ENCODE measurements around the gene FAM13A.
A peak's percentile ranks its signal among the peaks of the same experiment; 100 is the strongest.

Gene FAM13A

DNA sequence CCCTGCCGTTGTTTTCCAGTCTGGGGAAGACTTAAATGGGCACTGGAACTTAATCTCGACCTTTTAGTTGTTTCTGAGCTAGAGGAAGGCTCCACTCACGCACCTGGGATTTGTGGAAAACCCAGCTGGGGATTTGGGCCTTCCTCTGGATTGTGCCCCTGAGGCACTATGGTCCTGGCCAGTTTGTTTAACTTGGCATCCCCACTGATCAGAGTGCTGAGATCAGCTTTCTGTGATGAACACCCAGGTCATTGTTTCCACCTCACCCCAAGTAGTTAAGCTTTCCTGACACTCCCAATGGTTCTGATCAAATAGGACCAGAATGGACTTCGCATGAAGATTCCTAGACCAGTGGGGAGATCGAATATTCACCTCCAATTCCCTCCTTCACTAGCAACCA lies 338.9 kb downstream of the FAM13A start:
- no peak for DNase-seq (ENCODE audit: low read depth)

DNA sequence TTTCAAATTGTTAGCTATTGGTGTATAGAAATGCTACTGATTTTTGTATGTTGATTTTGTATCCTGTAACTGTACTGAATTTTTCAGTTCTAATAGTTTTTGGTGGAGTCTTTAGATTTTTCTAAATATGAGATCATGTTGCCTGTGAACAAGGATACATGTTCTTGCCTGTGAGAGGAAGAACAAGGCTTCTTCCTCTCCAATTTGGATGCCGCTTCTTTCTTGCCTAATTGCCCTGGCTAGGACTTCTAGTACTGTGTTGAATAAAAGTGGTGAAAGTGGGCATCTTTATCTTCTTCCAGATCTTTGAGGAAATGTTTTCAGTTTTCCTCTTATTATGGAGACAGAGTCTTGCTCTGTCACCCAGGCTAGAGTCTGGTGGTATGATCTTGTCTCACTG lies 343.2 kb downstream of the FAM13A start:
- DNase-seq (ENCODE audit: low read depth) = no peak

DNA sequence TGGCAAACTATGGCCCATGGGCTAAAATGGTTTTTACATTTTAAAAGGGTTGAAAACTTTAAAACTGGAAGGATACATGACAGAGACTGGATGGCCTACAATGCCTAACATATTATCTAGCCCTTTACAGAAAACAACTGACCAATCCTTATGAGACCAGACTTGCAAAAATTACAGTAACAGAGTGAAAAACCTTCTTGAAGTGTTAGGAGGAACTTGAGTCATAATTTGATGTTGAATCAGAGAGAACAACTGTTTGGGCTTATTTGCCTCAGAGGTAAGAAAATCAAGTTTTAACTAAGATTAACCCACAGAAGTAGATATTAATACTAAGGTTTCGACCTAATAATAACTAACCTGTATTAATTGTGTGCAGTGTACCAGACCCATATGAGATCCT lies 347.0 kb downstream of the FAM13A start:
- no peak for DNase-seq (ENCODE audit: low read depth)

DNA sequence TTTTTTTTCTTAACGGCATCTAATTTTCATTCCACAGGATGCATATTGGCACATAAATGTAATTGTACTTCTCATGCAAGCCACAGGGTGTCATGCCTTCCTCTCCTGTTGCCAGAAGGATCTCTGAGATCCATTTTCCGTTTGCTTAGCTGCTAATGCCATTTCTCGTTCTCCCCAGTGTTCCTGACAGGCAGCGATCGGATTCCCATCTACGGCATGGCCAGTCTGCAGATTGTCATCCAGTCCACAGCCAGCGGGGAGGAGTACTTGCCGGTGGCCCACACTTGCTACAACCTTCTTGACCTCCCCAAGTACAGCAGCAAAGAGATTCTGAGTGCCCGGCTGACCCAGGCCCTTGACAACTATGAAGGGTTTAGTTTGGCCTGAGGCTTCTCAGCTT lies 350.4 kb downstream of the FAM13A start:
- DNase-seq (ENCODE audit: low read depth) = no peak

DNA sequence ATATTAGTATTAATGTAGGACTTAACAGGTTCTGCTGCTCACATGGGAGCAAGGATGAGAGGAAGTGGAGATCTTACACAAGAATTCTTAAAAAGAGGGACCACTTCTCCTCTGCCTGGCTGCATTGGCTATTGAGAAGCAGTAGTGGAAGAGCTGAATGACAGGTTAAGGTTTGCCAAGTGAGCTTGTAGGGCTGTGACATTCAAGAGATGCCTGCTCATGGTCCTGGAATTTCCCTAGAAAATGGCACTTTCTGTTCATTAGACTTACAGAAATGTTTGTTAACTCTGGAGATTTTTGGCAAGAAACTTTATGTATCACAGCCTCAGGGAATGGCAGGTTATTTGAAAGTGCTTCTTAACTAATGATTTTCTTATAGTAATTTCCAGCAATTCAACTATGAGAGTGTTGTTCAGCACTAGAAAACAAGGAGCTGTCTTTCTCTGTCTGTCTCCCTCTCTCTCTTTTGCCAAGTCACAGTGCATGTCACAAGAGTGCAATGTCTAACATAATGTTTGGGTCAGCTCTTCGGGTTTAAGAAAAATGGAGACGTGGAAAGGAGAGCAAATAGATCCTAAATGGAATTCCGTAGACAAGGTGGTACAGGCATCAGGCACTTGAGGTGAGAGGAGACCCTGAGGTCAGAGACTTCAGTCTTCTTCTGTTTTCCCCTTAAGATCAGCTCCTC lies 351.0 kb downstream of the FAM13A start:
- no peak for DNase-seq (ENCODE audit: low read depth)

DNA sequence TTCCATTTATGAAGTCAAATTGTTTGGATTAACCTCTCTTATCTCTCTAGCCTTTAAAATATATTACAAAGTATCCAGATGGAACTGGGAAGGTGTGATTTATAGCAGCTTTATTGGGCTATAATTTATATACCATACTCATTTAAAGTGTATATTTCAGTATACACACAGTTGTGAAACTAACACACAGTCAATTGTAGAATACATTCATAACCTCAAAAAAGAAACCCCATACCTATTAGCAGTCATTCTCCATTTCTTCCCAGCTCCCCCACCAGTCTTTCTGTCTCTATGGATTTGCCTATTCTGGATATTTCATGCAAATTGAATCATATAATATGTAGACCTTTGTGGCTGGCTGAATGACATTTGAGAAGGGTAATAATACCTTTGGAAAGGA lies 351.8 kb downstream of the FAM13A start:
- no peak for DNase-seq (ENCODE audit: low read depth)

DNA sequence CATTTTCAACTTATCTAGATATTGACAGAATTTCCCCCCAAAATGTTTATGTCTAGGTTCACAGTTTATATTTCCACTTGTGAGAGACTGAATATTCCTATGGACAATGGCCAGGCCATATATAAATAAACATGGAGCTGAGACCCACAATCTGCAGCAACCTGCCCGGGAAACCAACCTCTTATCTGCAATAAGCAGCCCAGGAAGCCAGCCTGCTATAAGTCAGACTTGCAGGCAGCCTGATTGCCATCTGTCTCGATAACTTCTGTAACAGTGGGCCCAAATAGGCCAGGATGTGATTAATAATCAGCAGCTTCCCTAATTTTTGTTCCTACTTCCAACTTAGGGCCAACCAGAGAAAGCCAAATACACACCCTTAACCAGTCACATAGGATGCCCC lies 354.2 kb downstream of the FAM13A start:
- DNase-seq (ENCODE audit: low read depth) = no peak

DNA sequence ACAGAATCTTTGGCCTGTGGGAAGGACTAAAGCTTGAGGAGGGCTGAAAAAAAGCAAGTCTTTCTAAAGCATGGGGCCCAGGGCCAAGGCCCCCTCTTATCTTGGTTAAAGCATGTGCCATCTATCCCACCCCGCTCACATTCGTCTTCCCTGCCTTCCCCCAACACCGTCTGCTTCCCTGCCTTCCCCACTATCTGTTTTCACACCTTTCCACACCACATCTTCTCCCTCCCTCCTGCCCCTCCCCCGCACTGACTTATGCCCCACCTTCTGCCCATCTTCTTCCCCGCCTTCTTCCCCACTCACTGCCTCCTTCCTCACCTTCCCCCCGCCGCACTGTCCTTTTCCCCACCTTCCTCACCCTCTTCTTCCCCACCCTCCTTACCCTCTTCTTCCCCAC lies 358.5 kb downstream of the FAM13A start:
- no peak for DNase-seq (ENCODE audit: low read depth)

DNA sequence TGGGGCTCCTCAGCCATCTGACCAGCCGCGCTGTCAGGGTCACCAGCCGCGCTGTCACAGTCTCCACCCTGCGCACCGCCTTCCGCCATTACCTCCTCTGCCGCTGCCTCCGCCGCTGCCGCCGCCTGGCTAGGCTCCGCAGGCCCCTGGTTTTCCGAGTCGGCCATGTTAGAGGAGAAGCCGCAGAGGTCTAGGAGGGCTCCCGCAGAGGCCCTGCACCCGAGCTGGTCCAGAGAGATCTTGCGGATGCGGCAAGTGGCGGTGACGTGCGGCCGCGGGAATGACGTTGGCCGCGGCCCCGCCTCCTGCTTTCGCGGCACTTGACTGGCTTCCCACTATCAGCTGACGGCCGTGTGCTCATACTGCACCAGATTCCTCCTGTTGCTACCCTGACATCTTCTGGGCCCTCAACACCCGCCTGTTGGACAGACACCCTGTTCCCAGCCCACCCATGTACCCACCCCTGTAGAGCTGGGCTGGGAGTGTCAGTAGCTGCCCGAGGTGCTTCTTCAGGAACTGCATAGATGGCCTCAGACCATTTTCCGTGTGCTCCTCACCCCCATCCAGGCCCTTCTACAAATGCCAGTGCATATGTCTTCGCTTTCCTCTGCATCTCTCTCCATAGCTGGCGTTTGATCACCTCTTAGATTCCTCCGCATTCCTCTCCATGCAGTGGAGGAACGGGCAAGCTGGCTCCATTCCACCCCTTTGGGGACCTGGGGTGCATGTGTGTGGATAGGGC lies 359.2 kb downstream of the FAM13A start, which contains the start of gene NAP1L5:
Gene NAP1L5, minus strand, starts transcription at position 242 of the 742 bp plus-strand sequence. Its CDS starts 75 bp downstream, at position 167.
- DNase-seq (ENCODE audit: low read depth) = peak; percentile 42

DNA sequence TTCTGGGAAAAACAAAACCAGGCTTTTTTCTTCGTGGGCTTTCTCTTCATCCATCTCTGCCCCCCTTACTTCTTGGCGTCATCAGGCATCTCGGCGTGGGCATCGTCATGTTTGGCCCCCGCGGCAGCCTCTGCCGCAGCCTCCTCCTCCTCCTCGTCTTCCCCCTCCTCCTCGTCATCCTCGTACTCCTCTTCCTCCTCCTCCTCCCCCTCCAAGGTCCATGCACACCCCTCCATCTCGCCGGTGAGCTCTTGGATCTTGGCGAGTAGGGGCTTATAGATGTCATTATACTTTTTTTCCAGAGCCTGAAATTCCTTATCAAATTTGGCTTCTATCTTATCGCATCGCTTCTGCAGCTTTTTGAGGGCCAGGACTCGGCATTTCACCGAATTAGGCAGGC lies 359.8 kb downstream of the FAM13A start:
- no peak for DNase-seq (ENCODE audit: low read depth)

DNA sequence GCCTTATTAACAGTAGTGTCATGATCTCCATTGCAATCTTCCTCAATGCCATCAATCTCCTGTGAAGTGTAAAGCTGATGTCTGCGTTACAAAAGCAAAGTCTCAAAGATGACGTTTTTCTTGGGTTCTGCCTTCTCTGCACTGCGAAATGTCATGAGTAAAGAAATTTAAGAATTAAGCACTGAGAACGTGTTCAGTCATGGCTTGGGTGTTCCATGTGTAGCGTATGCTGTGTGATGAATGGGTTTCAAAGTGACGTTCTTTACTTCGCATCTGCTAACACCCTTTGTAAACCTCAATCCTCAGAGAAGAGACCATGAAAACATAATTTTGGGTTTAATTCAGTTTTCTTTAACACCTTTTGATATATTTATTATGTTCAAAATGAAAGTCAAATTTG lies 360.4 kb downstream of the FAM13A start:
- DNase-seq (ENCODE audit: low read depth) = no peak

DNA sequence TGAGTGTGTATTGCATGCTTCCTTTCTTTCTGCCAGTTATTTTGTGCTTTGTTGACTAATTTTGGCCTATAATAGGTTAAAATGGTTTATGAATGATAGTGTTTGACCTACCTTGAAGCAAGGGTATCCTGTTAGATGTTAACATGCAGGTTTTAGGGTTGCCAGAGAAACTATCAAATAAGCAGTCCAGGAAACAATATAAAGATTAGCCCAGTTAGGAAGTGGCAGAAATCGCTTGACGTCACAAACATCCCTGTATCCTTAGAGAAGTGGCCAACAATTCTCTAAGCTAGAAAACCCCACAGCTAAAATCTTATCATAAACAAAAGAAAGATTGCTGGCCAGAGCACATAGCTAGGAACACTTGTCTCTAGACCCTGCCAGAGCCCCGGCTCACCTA lies 363.2 kb downstream of the FAM13A start:
- DNase-seq (ENCODE audit: low read depth) = no peak

DNA sequence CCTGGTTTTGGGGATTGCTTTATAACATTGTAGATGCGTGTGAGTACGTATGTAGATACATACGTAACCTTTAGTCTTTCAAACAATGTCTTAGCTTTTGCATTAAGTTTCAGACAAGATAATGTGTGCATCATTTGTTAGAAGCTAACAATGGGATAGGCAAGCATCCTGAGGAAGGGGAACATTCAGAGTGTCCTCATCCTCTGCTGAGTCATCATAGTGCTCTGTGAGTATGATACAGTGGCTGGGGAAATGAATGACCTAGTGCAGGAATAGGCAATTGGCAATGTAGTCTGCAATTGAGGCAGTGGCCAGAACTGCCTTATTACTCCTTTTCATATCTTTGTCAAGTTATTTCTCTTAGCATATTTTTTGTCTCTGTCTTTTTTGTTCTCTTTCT lies 366.6 kb downstream of the FAM13A start:
- DNase-seq (ENCODE audit: low read depth) = no peak

DNA sequence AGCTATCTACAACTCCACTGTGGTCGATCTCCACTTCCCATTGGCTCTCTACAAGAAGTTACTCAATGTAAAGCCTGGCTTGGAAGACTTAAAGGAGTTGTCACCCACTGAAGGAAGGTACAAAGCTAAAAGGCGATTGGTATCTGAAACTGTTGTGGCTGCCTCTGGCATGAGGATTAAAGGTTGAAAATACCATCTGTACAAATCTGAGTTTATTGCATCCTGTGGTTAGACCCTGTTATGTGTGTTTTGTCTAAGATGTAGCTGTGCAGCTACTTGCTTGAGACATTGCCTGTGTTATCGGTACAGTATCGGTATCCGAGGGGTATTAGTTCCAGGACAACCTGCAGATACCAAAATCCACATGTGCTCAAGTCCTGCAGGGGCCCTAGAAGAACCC lies 375.8 kb downstream of the FAM13A start:
- DNase-seq (ENCODE audit: low read depth) = no peak

All from activated gamma-delta T cell treated with anti-CD3 and anti-CD28 coated beads, Interleukin-2, amount 50 U/mL, for 16 hours (primary cell).